HL-60 (cell line): ENCODE measurements around the gene BTBD2.

Experiments
- POLR2AphosphoS5 ChIP-seq: IDR thresholded peaks from 2 replicates; pipeline ENCODE4 v1.6.1; 2012; ENCODE audit warnings: low read depth
- TF ChIP-seq, protein P1 (sequence below): IDR thresholded peaks from one replicate; pipeline ENCODE4 v1.5.1; 2011; ENCODE audit warnings: low read length, control low read depth, inconsistent platforms; ENCODE audit not compliant: insufficient read depth

- TF ChIP-seq, protein P1, sequence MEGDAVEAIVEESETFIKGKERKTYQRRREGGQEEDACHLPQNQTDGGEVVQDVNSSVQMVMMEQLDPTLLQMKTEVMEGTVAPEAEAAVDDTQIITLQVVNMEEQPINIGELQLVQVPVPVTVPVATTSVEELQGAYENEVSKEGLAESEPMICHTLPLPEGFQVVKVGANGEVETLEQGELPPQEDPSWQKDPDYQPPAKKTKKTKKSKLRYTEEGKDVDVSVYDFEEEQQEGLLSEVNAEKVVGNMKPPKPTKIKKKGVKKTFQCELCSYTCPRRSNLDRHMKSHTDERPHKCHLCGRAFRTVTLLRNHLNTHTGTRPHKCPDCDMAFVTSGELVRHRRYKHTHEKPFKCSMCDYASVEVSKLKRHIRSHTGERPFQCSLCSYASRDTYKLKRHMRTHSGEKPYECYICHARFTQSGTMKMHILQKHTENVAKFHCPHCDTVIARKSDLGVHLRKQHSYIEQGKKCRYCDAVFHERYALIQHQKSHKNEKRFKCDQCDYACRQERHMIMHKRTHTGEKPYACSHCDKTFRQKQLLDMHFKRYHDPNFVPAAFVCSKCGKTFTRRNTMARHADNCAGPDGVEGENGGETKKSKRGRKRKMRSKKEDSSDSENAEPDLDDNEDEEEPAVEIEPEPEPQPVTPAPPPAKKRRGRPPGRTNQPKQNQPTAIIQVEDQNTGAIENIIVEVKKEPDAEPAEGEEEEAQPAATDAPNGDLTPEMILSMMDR, result no peak
- no peak for TF ChIP-seq POLR2AphosphoS5
These were observed 59.4 kb downstream of the BTBD2 start for GRCh38 chr19:1956122-1956494.
